ENCODE results near the gene COBLL1.
"Not testable (repeated sequence)": the region's sequence is repeated elsewhere in the genome, so short reads cannot be mapped to it uniquely, and the experiment has no call there.

The COBLL1 gene

GRCh38 chr2:164859906-164860693 is 18.5 kb upstream of the COBLL1 start:
- DNase-seq = not testable (repeated sequence)

GRCh38 chr2:164859251-164859818 is 17.7 kb upstream of the COBLL1 start:
- no peak for DNase-seq

GRCh38 chr2:164852086-164852485 is 10.5 kb upstream of the COBLL1 start:
- DNase-seq = no peak

- DNase-seq = no peak
Measured at GRCh38 chr2:164850235-164850634, 8.6 kb upstream of the COBLL1 start.

- DNase-seq = no peak
Measured at GRCh38 chr2:164849506-164849905, 7.9 kb upstream of the COBLL1 start.

GRCh38 chr2:164847981-164848741 is 6.5 kb upstream of the COBLL1 start:
- peak; percentile 25 for DNase-seq

GRCh38 chr2:164847291-164847690 is 5.7 kb upstream of the COBLL1 start:
- DNase-seq = no peak

GRCh38 chr2:164846276-164846675 is 4.7 kb upstream of the COBLL1 start:
- no peak for DNase-seq

GRCh38 chr2:164843346-164843911 is 1.8 kb upstream of the COBLL1 start:
- no peak for DNase-seq

GRCh38 chr2:164842624-164842966 is 972 bp upstream of the COBLL1 start:
- no peak for DNase-seq

GRCh38 chr2:164840930-164841718 is 499 bp downstream of the COBLL1 start:
- peak; percentile 80 for DNase-seq

GRCh38 chr2:164840458-164840929 is 1.1 kb downstream of the COBLL1 start:
- peak; percentile 50 for DNase-seq

- DNase-seq = peak; percentile 24
Measured at GRCh38 chr2:164839914-164840457, 1.6 kb downstream of the COBLL1 start.

- no peak for DNase-seq
Measured at GRCh38 chr2:164837807-164838206, 3.8 kb downstream of the COBLL1 start.

GRCh38 chr2:164836907-164837306 is 4.7 kb downstream of the COBLL1 start:
- DNase-seq = no peak

GRCh38 chr2:164835302-164835701 is 6.3 kb downstream of the COBLL1 start:
- DNase-seq = no peak

- DNase-seq = no peak
Measured at GRCh38 chr2:164831887-164832286, 9.7 kb downstream of the COBLL1 start.

- DNase-seq = no peak
Measured at GRCh38 chr2:164831180-164831579, 10.4 kb downstream of the COBLL1 start.

GRCh38 chr2:164826293-164827243 is 15.1 kb downstream of the COBLL1 start:
- DNase-seq = no peak

- DNase-seq = no peak
Measured at GRCh38 chr2:164824872-164825271, 16.8 kb downstream of the COBLL1 start.

- DNase-seq = no peak
Measured at GRCh38 chr2:164823126-164823525, 18.5 kb downstream of the COBLL1 start.

Measured in femur (tissue), 1 donor.